ENCODE measurements around the gene ACTL8. TPM values are rescaled to one million over a fixed set of nuclear protein-coding genes. Genes with fewer than 3 reads are reported as not detected.
A peak's percentile ranks its signal among the peaks of the same experiment; 100 is the strongest.

ACTL8 gene
- total and polyA plus RNA-seq, 2 of the 4 experiments (the other 2 are of a cell fraction), result under 0.01 to 0.07 TPM

GRCh38 chr1:17802164-17802563, 47.0 kb downstream of the ACTL8 start:
- peak overlapping the region; percentile 74 for H2AFZ ChIP-seq (replicated peaks; ENCODE audit: low read length, poor library complexity)
- no peak overlapping the region for H3K27ac ChIP-seq (ENCODE audit: insufficient read depth, low read length)
- no peaks in the 10 kb centered on the region for H3K4me1 ChIP-seq (ENCODE audit: control insufficient read depth, insufficient read depth, low read length)
- no peak overlapping the region for H3K4me2 ChIP-seq (ENCODE audit: low read depth, low read length)
- H2AK9ac ChIP-seq (replicated peaks; ENCODE audit: low read depth, low read length, poor library complexity), result no peak overlapping the region
- ChIA-PET CTCF (interaction anchor here (1.2 kb wide), 1 partner anchor 21 kb away, joined by 3 read pairs; no protein-coding TSS in a partner anchor), POLR2A (ENCODE audit: unreplicated experiment) (no interaction called here)
- no peak overlapping the region for H2BK20ac ChIP-seq (ENCODE audit: low read depth, low read length)
- no peaks in the 10 kb centered on the region for H3K36me3 ChIP-seq (ENCODE audit: control insufficient read depth, insufficient read depth, low read length)
- no peak overlapping the region for H2BK120ac ChIP-seq (ENCODE audit: low read depth, low read length)
- H3K4me3 ChIP-seq (ENCODE audit: insufficient read depth, low read depth, low read length), result no peak overlapping the region
- no peaks in the 10 kb centered on the region for H3K79me1 ChIP-seq (ENCODE audit: low read depth in 1 of 2, low read length in 2 of 2)
- ATAC-seq (ENCODE audit: low read depth), result no peak
- H2BK15ac ChIP-seq (ENCODE audit: low read depth, low read length), result no peak overlapping the region
- no peak overlapping the region for H3K14ac ChIP-seq (replicated peaks; ENCODE audit: low read depth, low read length)
- no peaks in the 10 kb centered on the region for H3K9me1 ChIP-seq (ENCODE audit: insufficient read depth, low read length)
- intact Hi-C loops (cut with micrococcal nuclease) (no loop called here), dilution Hi-C loops (cut with HindIII; ENCODE audit: low sequenced_read_pairs, unreplicated experiment) (no loop called here), in situ Hi-C loops (cut with MboI; ENCODE audit: low sequenced_read_pairs) (no loop called here)
- H2BK5ac ChIP-seq (ENCODE audit: low read depth, low read length, poor library complexity, severe bottlenecking), result no peak overlapping the region
- no peak overlapping the region for H3K18ac ChIP-seq (ENCODE audit: low read depth, low read length)
- H3K9ac ChIP-seq (ENCODE audit: low read depth, low read length), result no peak overlapping the region
- H3K9me3 ChIP-seq (ENCODE audit: control insufficient read depth, insufficient read depth, low read length), result no peaks in the 10 kb centered on the region
- DNase-seq, result peak; percentile 38
- BruUV-seq (replicated peaks), result no TSS peak
- no peak overlapping the region for H3K4ac ChIP-seq (ENCODE audit: low read depth, low read length)
- no peak overlapping the region for H3K56ac ChIP-seq (ENCODE audit: extremely low read depth, insufficient read depth, low read length)
- peaks cover 3% of the 10 kb centered on the region; the same call in 1 of the 2 replicates for H3K27me3 ChIP-seq (ENCODE audit: control insufficient read depth, insufficient read depth, low read length)
- TF ChIP-seq RFX5 (IDR thresholded peaks at IDR 0.05; ENCODE audit: low read depth, low read length), result no peak
- no peak for TF ChIP-seq NFE2L2 (IDR thresholded peaks at IDR 0.05; ENCODE audit: low read depth, low read length)
- TF ChIP-seq, protein P1, sequence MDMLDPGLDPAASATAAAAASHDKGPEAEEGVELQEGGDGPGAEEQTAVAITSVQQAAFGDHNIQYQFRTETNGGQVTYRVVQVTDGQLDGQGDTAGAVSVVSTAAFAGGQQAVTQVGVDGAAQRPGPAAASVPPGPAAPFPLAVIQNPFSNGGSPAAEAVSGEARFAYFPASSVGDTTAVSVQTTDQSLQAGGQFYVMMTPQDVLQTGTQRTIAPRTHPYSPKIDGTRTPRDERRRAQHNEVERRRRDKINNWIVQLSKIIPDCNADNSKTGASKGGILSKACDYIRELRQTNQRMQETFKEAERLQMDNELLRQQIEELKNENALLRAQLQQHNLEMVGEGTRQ (IDR thresholded peaks at IDR 0.05; ENCODE audit: low read depth, low read length), result no peak
- TF ChIP-seq RAD21 (IDR thresholded peaks at IDR 0.05; ENCODE audit: low read length), result no peak
- no peak for TF ChIP-seq POLR2A (IDR thresholded peaks at IDR 0.05; ENCODE audit: low read depth, low read length)
- no peak for TF ChIP-seq BHLHE40 (IDR thresholded peaks at IDR 0.05; ENCODE audit: low read depth, low read length)
- TF ChIP-seq CEBPB (IDR thresholded peaks at IDR 0.05; ENCODE audit: low read depth, low read length), result no peak
- TF ChIP-seq, protein P2, sequence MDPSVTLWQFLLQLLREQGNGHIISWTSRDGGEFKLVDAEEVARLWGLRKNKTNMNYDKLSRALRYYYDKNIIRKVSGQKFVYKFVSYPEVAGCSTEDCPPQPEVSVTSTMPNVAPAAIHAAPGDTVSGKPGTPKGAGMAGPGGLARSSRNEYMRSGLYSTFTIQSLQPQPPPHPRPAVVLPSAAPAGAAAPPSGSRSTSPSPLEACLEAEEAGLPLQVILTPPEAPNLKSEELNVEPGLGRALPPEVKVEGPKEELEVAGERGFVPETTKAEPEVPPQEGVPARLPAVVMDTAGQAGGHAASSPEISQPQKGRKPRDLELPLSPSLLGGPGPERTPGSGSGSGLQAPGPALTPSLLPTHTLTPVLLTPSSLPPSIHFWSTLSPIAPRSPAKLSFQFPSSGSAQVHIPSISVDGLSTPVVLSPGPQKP (IDR thresholded peaks at IDR 0.05; ENCODE audit: borderline replicate concordance, low read depth, low read length), result no peak
- TF ChIP-seq SMC3 (IDR thresholded peaks at IDR 0.05; ENCODE audit: low read depth, low read length), result no peak
- no peak for TF ChIP-seq MXI1 (IDR thresholded peaks at IDR 0.05; ENCODE audit: borderline replicate concordance, low read depth, low read length)
- TF ChIP-seq FOS (IDR thresholded peaks at IDR 0.05; ENCODE audit: low read depth, low read length), result no peak
- TF ChIP-seq MAZ (IDR thresholded peaks at IDR 0.05; ENCODE audit: borderline replicate concordance, low read depth, low read length), result no peak
- TF ChIP-seq RCOR1 (IDR thresholded peaks at IDR 0.05; ENCODE audit: insufficient replicate concordance, low read length), result no peak
- TF ChIP-seq MAFK (IDR thresholded peaks at IDR 0.05; ENCODE audit: low read depth, low read length), result no peak
- no peak for TF ChIP-seq CHD1 (IDR thresholded peaks at IDR 0.05; ENCODE audit: low read depth, low read length)
- TF ChIP-seq CTCF (conservative IDR thresholded peaks at IDR 0.05; ENCODE audit: low read depth, low read length), result no peak
- H2AK5ac ChIP-seq (ENCODE audit: low read depth, low read length), result no peak overlapping the region
- WGBS, 2 experiments (ENCODE audit: extremely low coverage in 2 of 2, insufficient read length in 1 of 2), result no CpG with 5 or more reads among the region's 11 CpGs
- no peak overlapping the region for H4K8ac ChIP-seq (ENCODE audit: low read depth in 2 of 2, low read length in 2 of 2)
- no peaks in the 10 kb centered on the region for H4K20me1 ChIP-seq (ENCODE audit: insufficient read depth, low read length)
- no peak overlapping the region for H4K5ac ChIP-seq (ENCODE audit: low read depth, low read length)
- H3K23ac ChIP-seq (ENCODE audit: low read depth, low read length), result no peak overlapping the region
- no peak overlapping the region for H4K91ac ChIP-seq (ENCODE audit: insufficient read depth, low read depth, low read length)

Data from IMR-90 (cell line).